DMS53 treated with DMSO at 0.1 percent for 48 hours (cell line): ENCODE measurements around the gene ULBP1.
"Not testable (repeated sequence)": the region's sequence is repeated elsewhere in the genome, so short reads cannot be mapped to it uniquely, and the experiment has no call there.

ENCODE experiments used
- DNase-seq: peaks from one replicate; lab custom pipeline; 2025; ENCODE audit not compliant: unreplicated experiment; lab: John Stamatoyannopoulos, UW

Gene ULBP1

GRCh38 chr6:149969635-149970034 lies 5.9 kb downstream of the ULBP1 start:
- DNase-seq: no peak

- DNase-seq: not testable (repeated sequence)
Observed at GRCh38 chr6:149974394-149974793, 10.7 kb downstream of the ULBP1 start.

- no peak for DNase-seq
Observed at GRCh38 chr6:149974825-149975224, 11.1 kb downstream of the ULBP1 start.

- DNase-seq: no peak
Observed at GRCh38 chr6:149975400-149975799, 11.7 kb downstream of the ULBP1 start.

GRCh38 chr6:149977221-149977620 lies 13.5 kb downstream of the ULBP1 start:
- no peak for DNase-seq

GRCh38 chr6:149978610-149979009 lies 14.9 kb downstream of the ULBP1 start:
- DNase-seq: no peak

- no peak for DNase-seq
Observed at GRCh38 chr6:149979293-149979692, 15.6 kb downstream of the ULBP1 start.

- no peak for DNase-seq
Observed at GRCh38 chr6:149983145-149983544, 19.4 kb downstream of the ULBP1 start.

- DNase-seq: no peak
Observed at GRCh38 chr6:149984773-149985172, 21.0 kb downstream of the ULBP1 start.

- DNase-seq: no peak
Observed at GRCh38 chr6:149985481-149985937, 21.8 kb downstream of the ULBP1 start.

- no peak for DNase-seq
Observed at GRCh38 chr6:149987602-149988107, 23.9 kb downstream of the ULBP1 start.

GRCh38 chr6:149988550-149989346 lies 25.0 kb downstream of the ULBP1 start:
- DNase-seq: no peak

GRCh38 chr6:149990212-149990660 lies 26.5 kb downstream of the ULBP1 start:
- DNase-seq: no peak

GRCh38 chr6:149990661-149991471 lies 27.1 kb downstream of the ULBP1 start:
- no peak for DNase-seq

- DNase-seq: not testable (repeated sequence)
Observed at GRCh38 chr6:149991472-149991795, 27.7 kb downstream of the ULBP1 start.

- no peak for DNase-seq
Observed at GRCh38 chr6:149991838-149992237, 28.1 kb downstream of the ULBP1 start.

GRCh38 chr6:149995235-149995750 lies 31.6 kb downstream of the ULBP1 start:
- DNase-seq: no peak

GRCh38 chr6:149995971-149996370 lies 32.2 kb downstream of the ULBP1 start:
- no peak for DNase-seq

GRCh38 chr6:149999636-150000035 lies 35.9 kb downstream of the ULBP1 start:
- DNase-seq: no peak

- DNase-seq: no peak
Observed at GRCh38 chr6:150001295-150002008, 37.7 kb downstream of the ULBP1 start.

- DNase-seq: no peak
Observed at GRCh38 chr6:150002710-150003109, 39.0 kb downstream of the ULBP1 start.
